ENCODE measurements around the gene ABR. TPM values are rescaled to one million over a fixed set of nuclear protein-coding genes. Genes with fewer than 3 reads are reported as not detected.

The ABR gene
- total and polyA plus RNA-seq, 2 of the 13 experiments (the other 11 are each of a cell fraction or from before 2014, with no cell fraction given): 12.4 to 40.4 TPM

GRCh38 chr17:1045456-1045855, 134.3 kb downstream of the ABR start:
- intact Hi-C loops (cut with micrococcal nuclease; ENCODE audit: unreplicated experiment) (no loop called here), in situ Hi-C loops (cut with HindIII; ENCODE audit: extremely low pct_ligation_motif_present, low pct_unique_long_range_greater_than_20kb) (no loop called here)
- BruUV-seq (replicated peaks): no TSS peak
- Histone ChIP-seq H3K4me1 (ENCODE audit: insufficient read depth, low read length) (peaks cover 6% of the 10 kb centered on the region), H3K27me3 (ENCODE audit: control insufficient read depth in 1 of 2, insufficient read depth in 2 of 2, low read length in 2 of 2) (no peaks in the 10 kb centered on the region), H3K36me3 (replicated peaks in 1 of 2; ENCODE audit: control insufficient read depth in 1 of 2, insufficient read depth in 2 of 2, low read length in 2 of 2) (no peaks in the 10 kb centered on the region; a peak in 1 of 5 replicates), H2AFZ (ENCODE audit: low read length) (no peak overlapping the region), H3K9ac (ENCODE audit: insufficient read depth, low read depth, low read length) (no peak overlapping the region), H3K4me2 (ENCODE audit: low read depth, low read length) (no peak overlapping the region), H3K27ac (ENCODE audit: extremely low read length, insufficient read depth, low read length) (no peak overlapping the region), H3K79me2 (ENCODE audit: insufficient read depth, low read length) (no peaks in the 10 kb centered on the region), H3K4me3 (replicated peaks in 1 of 3; ENCODE audit: insufficient read depth in 1 of 3, low read depth in 2 of 3, low read length in 3 of 3) (no peak overlapping the region), H3K9me3 (ENCODE audit: low read length) (no peaks in the 10 kb centered on the region), H4K20me1 (ENCODE audit: insufficient read depth, low read length) (no peaks in the 10 kb centered on the region)
- FAIRE-seq (no peak), DNase-seq (ENCODE audit: low spot score) (no peak), ATAC-seq (no peak)
- ChIA-PET POLR2A (no interaction called here), CTCF (ENCODE audit: low intra/inter-chr PET ratio, low total read pairs) (no interaction called here)
- no peak for TF ChIP-seq YY1 (IDR thresholded peaks at IDR 0.05; ENCODE audit: insufficient read depth, insufficient replicate concordance, low read depth, low read length)
- TF ChIP-seq MAZ (IDR thresholded peaks at IDR 0.05; ENCODE audit: borderline replicate concordance, low read depth, low read length): no peak
- no peak for TF ChIP-seq MAZ (CRISPR knock-in tag; IDR thresholded peaks at IDR 0.05; ENCODE audit: low read depth)
- TF ChIP-seq CHCHD3 (CRISPR knock-in tag; IDR thresholded peaks at IDR 0.05): no peak
- TF ChIP-seq DMAP1 (CRISPR knock-in tag; IDR thresholded peaks at IDR 0.05): no peak
- TF ChIP-seq, protein P1, sequence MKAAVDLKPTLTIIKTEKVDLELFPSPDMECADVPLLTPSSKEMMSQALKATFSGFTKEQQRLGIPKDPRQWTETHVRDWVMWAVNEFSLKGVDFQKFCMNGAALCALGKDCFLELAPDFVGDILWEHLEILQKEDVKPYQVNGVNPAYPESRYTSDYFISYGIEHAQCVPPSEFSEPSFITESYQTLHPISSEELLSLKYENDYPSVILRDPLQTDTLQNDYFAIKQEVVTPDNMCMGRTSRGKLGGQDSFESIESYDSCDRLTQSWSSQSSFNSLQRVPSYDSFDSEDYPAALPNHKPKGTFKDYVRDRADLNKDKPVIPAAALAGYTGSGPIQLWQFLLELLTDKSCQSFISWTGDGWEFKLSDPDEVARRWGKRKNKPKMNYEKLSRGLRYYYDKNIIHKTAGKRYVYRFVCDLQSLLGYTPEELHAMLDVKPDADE (CRISPR knock-in tag; IDR thresholded peaks at IDR 0.05): no peak
- TF ChIP-seq ONECUT2 (CRISPR knock-in tag; IDR thresholded peaks at IDR 0.05): no peak
- TF ChIP-seq MLLT10 (CRISPR knock-in tag; IDR thresholded peaks at IDR 0.05): no peak
- TF ChIP-seq KLF6 (CRISPR knock-in tag; IDR thresholded peaks at IDR 0.05): no peak
- no peak for TF ChIP-seq ZNF639 (CRISPR knock-in tag; conservative IDR thresholded peaks at IDR 0.05)
- no peak for TF ChIP-seq HIVEP1 (CRISPR knock-in tag; IDR thresholded peaks at IDR 0.05)
- no peak for TF ChIP-seq POGZ (CRISPR knock-in tag; IDR thresholded peaks at IDR 0.05)
- TF ChIP-seq RARG (CRISPR knock-in tag; IDR thresholded peaks at IDR 0.05; ENCODE audit: low read depth): no peak
- TF ChIP-seq, protein P2, sequence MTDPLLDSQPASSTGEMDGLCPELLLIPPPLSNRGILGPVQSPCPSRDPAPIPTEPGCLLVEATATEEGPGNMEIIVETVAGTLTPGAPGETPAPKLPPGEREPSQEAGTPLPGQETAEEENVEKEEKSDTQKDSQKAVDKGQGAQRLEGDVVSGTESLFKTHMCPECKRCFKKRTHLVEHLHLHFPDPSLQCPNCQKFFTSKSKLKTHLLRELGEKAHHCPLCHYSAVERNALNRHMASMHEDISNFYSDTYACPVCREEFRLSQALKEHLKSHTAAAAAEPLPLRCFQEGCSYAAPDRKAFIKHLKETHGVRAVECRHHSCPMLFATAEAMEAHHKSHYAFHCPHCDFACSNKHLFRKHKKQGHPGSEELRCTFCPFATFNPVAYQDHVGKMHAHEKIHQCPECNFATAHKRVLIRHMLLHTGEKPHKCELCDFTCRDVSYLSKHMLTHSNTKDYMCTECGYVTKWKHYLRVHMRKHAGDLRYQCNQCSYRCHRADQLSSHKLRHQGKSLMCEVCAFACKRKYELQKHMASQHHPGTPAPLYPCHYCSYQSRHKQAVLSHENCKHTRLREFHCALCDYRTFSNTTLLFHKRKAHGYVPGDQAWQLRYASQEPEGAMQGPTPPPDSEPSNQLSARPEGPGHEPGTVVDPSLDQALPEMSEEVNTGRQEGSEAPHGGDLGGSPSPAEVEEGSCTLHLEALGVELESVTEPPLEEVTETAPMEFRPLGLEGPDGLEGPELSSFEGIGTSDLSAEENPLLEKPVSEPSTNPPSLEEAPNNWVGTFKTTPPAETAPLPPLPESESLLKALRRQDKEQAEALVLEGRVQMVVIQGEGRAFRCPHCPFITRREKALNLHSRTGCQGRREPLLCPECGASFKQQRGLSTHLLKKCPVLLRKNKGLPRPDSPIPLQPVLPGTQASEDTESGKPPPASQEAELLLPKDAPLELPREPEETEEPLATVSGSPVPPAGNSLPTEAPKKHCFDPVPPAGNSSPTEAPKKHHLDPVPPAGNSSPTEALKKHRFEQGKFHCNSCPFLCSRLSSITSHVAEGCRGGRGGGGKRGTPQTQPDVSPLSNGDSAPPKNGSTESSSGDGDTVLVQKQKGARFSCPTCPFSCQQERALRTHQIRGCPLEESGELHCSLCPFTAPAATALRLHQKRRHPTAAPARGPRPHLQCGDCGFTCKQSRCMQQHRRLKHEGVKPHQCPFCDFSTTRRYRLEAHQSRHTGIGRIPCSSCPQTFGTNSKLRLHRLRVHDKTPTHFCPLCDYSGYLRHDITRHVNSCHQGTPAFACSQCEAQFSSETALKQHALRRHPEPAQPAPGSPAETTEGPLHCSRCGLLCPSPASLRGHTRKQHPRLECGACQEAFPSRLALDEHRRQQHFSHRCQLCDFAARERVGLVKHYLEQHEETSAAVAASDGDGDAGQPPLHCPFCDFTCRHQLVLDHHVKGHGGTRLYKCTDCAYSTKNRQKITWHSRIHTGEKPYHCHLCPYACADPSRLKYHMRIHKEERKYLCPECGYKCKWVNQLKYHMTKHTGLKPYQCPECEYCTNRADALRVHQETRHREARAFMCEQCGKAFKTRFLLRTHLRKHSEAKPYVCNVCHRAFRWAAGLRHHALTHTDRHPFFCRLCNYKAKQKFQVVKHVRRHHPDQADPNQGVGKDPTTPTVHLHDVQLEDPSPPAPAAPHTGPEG (CRISPR knock-in tag; IDR thresholded peaks at IDR 0.05): no peak
- no peak for TF ChIP-seq ZNF816 (CRISPR knock-in tag; IDR thresholded peaks at IDR 0.05; ENCODE audit: borderline replicate concordance)
- TF ChIP-seq ZFYVE20 (CRISPR knock-in tag; IDR thresholded peaks at IDR 0.05; ENCODE audit: borderline replicate concordance, low read depth): no peak
- TF ChIP-seq ZNF841 (CRISPR knock-in tag; IDR thresholded peaks at IDR 0.05; ENCODE audit: borderline replicate concordance): no peak
- WGBS (ENCODE audit: low lambda C conversion rate): 94% methylated on average over 9 of the region's 9 CpGs
